Islet precursor cell (in vitro differentiated cells): ENCODE data around the gene FAM200C.
"Not testable (repeated sequence)": the region's sequence is repeated elsewhere in the genome, so short reads cannot be mapped to it uniquely, and the experiment has no call there.

Source experiments
- DNase-seq: peaks from one replicate; pipeline ENCODE4 v3.0.0-alpha.2; 2018

Gene FAM200C

DNA sequence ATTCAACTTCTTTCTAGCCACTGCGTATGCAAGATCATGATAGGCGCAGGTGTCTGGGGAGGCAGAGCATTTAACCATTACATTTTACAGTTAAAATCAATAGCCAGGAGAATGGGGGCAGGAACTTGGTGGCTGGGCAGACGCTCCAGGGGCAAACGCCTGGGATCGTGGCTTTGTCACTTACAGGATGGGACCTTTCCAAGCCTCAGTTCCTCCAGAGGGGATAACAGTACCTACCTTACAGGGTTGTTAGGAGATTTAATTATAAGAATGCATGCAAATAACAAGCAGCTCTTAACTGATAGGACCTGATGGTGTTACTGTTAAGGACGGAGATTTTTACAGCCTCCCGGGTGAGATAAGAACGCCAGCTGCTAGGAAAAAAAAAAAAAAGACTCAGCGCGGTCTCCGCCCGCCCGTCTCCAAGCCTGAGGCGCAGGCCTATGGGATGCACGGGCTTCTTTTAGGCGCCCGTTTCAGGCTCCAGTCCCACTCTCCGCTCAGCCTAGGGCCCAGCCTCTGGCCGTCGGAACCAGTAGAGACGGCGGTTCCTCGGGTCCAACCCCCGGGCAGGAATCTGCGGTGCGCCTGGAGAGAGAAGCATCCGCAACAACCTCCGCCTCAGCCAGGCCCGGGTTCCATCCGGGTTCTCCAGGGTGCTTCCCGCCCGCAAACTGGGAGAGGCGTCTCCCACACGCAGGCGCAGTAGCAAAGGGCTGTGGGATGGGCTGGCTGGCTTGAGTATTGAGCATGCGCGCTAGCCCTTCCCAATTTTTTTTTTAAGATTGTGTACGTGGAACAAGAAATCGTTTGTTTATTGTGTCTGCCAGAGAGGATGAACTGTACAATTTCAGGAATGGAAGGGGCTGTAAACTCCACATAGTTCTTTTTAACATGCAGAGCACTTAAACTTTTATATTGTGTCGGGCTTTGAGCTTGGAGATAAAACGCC is at the start of gene FAM200C:
Gene FAM200C, minus strand, starts transcription at position 653 of the 952 bp plus-strand sequence. CDS start 4,564 bp downstream, outside the sequence.
- peak; percentile 97 for DNase-seq

DNA sequence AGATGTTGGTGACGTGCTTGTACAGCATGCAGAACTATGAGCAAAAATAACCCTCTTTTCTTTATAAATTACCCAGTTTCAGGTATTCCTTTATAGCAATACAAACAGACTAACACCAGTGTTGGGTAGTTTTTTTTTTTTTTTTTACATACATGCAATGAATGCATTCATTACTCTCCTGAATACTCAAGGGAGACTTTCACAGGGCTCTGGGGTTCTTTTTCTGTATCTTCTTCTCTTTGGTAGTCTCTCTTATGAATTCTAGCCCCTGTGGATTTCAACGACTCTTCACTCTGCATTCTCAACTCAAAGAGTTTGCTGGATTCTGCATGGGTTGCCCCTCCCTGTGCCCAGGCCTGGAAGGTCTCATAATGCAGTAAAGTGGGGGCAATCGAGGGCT is 49.6 kb upstream of the FAM200C start:
- DNase-seq: no peak

DNA sequence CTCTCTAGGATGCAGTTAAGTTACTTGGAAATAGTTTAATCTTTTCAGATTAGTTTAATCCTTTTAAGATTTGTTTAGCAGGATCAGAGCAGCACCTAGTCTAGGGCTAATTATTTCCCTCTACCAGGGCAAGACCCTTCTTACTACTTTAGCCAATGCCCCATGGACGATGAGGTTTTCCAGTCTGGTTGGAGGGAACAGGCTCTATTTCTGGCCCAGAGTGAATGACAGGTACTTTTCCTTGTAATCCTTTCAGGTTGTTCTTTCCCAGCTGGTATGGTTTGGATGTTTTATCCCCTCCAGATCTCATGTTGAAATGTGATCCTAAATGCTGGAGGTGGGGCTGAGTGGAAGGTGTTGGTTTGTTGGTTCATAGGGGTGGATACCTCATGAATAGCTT is 49.0 kb upstream of the FAM200C start:
- no peak for DNase-seq

DNA sequence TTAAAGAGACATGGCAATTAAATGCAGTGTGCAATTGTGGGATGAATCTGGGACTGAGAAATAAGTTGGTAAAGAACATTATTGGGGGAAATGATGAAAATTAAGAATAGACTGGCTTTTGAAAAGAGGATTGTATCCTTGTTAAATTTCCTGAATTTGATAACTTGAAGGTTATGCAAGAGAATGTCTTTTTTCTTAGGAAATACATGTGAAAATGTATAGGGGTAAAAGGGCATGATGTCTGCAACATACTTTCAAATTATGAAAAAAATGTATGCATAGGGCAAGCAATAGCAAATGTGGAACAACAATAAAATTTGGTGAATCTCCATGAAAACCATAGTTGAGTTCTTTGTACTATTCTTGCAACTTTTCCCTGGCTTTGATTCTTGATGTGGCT is 45.9 kb upstream of the FAM200C start:
- no peak for DNase-seq

DNA sequence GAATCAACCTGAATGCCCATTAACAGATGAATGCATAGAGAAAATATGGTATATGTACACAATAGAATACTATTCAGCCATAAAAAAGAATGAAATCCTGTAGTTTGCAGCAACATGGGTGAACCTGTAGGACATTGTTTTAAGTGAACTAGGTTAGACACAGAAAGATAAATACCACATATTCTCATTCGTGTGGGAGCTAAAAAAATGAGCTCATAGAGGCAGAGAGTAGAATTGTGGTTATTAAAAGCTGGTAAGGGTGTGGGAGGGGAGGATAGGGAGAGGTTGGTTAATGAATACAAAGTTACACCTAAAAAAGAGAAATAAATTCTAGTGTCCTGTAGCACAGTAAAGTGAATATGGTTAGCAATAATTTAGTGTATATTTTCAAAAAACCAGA is 45.3 kb upstream of the FAM200C start:
- DNase-seq: no peak

DNA sequence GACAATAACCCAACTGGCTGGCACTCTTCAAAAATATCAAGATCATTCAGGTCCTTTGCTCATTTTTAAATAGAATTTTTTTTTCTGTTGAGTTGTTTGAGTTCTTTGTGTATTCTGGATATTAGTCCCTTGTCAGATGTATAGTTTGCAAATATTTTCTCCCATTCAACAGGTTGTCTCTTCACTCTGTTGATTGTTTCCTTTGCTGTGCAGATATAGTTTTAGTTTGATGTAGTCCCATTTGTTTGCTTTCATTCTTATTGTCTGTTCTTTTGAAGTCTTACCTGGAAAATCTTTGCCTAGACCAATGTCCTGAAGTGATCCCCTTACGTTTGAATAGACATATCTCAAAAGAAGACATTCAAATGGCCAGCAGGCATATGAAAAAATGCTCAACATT is 44.6 kb upstream of the FAM200C start:
- DNase-seq: no peak

DNA sequence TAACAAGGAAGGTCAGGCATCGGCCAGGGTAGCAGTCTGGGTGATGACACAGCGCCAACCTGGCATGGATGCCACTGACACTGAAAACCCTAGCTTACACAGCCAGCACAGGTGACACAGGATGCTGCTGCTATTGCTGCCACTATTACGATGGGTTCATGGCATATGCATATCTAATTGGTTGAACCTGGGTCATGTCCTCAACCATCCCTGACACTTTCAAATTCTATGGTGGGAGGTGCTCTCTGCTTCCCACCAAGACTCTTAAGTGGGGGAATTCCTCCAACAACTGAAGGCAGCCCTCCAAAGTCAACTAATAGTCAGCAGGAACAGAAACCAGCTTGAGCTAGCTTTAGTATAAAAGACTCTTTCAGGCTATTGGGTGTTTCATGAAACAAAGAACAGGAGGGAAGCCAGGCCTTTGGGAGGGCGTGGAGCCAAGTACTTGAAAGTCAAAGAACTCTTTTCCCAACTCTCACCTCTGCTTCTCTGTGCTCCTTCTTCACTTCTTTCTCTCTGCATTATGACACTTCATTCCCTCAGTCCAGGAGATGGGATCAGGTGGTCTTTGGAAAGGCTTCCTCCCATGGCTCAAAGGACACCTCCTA is 43.1 kb upstream of the FAM200C start:
- no peak for DNase-seq

DNA sequence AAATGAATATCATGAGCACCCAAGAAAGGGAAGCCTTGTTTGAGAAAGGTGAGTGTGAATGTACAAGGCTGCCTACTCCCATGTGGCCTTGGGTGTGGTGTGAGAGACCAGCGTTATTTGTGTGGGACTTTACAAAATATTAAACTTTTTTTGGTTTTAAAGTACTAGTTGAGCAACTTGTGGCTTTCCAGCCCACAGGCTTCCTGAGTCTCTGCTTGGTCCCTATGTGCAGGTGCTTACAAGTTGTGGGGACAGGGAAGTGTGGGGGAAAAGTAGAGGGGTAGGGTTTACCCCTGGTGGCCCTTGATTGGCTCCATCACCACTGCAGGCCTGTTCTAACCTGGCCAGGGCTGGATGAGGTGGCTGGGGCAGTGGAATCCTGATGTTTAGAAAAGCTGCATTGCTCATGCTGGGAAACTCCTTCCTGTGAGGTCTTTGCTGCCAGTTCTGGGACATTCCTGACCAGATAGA is 41.5 kb upstream of the FAM200C start:
- DNase-seq: no peak

DNA sequence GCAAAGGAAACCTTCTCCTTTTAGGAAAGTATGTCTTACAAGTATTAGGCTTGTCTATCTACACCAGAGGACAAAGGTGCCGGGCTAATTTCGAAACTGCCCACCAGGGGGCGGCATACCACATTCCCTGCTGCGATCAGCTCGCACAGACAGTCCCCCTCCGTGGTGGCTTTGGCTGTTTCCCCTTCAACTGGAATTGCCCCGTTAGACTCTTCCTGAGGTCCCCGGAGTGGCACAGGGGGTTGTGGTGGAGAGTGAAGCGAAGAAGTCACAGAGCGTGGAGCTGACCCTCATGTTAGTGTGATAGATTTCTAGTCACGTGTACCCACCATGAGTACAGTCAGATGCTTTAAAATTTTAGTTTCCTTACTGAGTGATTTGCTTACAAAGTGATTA is 39.3 kb upstream of the FAM200C start:
- DNase-seq: peak; percentile 93

DNA sequence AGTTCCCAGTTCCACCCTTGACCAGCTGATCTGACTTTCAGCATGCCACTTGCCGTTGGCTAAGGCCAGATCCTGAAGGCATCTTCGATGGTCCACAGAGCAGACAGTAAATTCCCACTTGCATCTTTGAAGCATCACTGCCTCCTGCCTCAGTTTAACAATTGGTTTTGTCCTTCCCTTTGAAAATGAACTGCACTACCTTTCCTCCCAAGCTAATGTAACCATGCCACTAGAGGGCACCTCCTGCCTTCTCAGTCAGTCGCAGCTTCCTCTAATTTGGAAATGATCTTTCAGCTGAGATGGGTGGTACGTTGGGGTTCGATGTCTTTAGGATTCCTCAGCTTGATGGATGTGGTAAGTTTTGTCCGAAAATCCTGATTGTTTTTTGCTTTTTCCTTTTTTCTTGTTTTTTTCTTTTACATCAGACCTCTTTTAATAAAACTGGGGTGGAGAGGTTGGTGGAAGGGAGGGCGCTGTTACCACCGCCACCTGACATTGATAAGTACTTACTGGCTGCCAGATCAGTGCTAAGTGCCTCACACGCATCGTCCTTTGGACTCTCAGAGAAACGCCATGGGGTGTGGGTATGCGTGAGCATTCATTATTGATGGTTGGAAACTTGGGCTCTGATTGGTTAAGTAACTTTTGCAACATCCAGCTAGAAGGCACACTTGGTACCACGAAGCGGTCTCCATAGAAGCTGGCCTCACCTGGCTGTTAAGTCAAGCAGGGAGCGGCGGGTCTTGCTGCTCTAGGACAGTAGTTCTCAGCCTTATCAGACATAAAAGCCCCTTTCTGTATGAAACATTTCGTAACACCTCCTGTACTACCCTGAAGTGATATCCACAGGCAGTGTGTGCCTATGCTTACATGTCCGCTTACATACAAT is 38.7 kb upstream of the FAM200C start:
- DNase-seq: peak; percentile 71

DNA sequence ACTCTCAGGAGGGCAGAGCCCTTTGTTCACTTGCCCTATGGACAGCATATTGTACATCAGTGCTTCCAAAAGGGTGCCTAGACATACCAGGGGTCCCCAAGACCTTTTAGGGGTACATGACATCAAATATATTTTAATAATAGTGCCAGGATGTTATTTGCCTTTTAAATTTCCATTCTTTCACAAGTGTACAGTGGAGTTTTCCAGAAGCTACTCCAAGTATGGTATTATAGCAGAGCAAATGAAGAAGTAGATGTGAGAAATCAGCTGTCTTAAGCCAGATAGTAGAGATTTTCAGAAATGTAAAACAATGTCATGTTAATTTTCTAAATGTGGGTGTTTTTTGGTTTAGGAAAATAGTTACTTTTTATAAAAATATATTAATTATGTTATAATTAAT is 37.4 kb upstream of the FAM200C start:
- no peak for DNase-seq

DNA sequence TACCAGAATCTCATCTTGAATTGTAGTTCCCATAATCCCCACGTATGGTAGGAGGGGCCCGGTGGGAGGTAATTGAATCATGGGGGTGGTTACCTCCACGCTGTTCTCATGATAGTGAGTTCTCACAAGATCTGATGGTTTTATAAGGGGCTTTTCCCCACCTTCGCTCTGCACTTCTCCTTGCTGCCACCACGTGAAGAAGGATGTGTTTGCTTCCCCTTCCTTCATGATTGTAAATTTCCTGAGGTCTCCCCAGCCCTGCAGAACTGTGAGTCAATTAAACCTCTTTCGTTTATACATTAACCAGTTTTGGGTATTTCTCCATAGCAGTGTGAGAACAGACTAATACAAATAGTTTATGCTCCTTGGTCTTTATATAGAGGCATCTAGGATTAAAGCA is 36.8 kb upstream of the FAM200C start:
- not testable (repeated sequence) for DNase-seq

DNA sequence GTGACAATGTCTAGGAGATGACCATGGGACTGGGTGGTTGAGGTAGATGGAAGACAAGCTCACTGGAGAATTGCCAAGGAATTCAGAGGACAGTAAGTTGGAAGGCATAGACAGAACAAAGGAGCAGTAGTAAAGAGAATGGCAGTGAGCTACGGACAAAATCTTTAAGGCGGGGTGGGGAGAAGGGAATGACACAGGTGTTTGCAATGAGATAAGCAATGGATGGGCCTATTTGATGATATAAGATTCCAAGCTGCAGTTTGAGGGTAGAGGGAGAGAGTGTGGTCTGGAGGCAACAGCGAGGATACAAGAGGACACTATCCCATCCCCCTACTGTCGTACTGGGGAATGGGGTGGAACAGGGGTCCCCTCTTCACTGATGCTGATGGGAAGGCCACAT is 36.2 kb upstream of the FAM200C start:
- DNase-seq: no peak

DNA sequence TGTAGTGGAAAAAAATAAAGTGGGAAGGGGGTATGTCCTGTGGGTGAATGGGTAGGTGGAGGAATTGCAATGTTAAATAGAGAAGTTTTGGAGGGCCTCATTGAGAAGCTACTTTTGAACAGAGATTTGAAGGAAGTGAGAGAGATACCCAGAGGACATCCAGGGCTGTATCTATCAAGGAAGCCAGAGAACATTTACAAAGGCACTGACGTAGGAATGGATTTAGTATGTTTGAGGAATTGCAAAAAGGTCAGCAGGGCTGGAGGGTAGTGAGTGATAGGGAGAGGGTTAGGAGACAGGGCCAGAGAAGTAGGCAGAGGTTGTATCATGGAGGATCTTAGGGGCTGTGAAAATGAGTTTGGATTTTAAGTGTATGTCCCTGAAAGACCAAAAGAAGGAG is 35.7 kb upstream of the FAM200C start:
- no peak for DNase-seq

DNA sequence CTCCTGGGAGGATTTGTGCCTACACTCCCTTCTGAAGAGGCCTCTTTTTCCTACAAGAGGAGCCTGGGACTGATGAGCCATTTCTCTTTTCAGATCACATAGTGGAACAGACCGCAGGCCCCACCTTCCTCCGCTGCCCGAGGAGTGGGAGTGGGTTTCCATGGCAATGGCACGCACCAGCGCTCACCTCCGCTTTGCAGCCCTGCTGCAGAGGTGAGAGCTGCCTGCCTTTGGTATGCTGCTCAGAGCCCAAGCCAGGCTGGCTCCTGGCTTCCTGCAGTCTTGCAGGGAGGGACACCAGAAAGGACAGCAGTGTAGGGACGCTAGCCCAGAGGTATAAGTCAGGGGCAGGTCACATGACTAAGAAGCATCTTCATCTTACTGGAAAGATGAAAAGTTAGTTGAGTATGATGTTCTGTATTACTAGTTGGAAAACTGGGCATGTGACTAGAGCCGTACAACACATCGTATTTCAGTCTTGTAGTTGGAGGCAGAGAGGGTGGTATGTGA is 34.2 kb upstream of the FAM200C start:
- peak; percentile 85 for DNase-seq

DNA sequence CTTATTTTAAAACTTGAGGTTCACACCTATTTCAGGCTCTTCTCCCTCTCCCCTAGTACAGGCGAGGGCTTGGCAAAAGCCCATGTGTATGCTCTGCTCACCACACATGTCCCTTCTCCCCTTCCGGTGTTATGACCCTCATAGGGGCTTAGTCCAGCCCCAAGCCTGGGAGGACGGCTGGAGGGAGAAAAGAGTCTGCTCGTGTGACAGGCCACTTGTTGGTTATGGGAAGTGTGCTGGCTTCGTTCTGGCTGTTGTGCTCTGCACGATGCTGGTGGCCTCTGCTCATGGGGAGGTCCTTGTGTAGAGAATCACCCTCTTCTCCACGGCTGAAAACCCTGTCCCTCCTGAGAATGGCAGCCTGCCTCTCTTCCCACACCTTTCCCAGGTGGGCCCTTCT is 32.9 kb upstream of the FAM200C start:
- no peak for DNase-seq

DNA sequence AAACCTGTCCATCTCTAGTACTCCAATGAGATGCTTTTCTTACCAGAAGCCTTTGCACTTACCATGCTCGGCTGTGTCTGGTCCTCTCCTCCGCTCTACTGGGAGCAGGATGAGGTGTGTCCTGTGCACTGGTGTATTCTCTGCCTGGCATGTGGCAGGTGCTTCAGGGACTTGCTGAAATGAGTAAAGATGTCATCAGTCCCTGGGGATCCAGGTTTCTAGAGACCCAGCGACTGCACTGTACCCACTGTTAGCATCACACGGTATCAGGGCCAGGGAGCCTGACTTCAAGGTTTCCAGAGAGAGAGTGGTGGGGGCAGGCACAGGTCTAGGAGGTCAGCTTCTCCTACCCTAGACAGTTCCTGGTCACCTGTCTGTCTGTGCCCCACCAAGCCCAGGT is 32.3 kb upstream of the FAM200C start:
- no peak for DNase-seq

DNA sequence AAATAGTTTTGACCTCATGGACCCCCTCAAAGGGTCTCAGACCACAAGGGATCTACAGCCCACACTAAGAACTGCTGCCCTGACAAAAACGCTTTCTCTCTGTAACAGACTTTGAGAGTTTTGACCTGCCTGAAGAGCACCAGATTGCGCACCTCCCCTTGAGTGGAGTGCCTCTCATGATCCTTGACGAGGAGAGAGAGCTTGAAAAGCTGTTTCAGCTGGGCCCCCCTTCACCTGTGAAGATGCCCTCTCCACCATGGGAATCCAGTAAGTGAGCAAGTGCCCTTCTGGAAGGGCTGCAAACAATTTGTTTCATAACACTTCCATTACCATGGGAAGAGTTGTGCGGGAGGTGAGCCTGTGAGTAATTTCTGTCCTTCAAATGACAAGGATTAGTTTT is 27.8 kb upstream of the FAM200C start:
- no peak for DNase-seq

DNA sequence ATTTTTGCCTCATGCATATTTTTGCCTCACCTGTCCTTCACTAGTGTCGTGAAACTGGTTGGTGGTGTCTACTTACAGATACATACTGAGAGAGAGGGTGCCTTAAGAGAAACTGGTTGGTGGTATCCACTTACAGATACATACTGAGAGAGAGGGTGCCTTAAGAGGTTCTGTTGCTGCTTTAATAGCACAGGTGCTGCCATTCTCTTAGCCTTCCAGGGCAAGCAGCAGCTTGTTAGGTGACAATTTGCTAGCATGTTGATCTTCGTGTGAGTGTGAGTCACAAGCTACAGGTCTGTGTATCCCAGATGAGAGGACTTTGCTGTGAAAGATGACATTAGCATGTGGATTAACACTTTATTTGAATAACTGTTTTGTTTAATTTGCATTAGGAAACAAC is 23.2 kb upstream of the FAM200C start:
- DNase-seq: no peak

DNA sequence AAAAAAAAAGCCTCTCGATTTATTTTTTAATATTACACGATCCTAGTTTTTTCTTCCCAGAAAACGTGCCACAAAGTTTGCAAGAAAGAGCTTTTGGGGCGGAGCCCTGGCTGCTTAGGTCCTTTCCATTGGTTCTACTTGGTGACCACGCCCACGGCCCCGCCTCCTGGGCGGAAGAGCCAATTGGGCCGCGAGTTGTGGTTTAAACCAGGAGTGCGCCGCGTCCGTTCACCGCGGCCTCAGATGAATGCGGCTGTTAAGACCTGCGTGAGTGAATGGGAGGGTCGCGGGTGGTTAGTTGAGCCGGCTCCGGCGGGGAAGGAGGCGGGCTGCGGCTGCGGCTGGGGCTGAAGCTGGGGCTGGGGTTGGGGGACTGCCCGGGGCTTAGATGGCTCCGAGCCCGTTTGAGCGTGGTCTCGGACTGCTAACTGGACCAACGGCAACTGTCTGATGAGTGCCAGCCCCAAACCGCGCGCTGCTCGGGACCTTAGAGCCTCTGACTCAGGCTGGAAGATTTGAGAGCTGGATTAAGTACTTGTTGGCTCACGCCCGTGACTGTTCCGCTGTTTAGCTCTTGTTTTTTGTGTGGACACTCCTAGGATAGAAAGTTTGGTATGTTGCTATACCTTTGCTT is 21.9 kb upstream of the FAM200C start, which contains the start of gene PTTG1:
Gene PTTG1, plus strand, starts transcription at position 231 of the 634 bp plus-strand sequence. CDS start 458 bp downstream, outside the sequence.
- DNase-seq: peak; percentile 99

DNA sequence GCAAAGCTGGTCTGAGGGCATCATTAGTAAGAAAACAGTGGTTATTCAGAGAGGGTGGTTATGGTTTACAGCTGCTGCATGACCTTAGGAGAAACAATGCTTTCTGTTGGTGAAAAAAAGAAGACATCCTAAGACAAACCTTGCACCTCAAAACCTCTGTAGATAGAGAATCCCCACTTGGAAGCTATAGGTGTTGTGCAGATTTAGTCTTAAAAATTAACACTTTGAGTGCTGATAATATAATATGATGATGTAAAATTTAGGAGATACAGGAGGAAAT is 20.4 kb upstream of the FAM200C start:
- no peak for DNase-seq

DNA sequence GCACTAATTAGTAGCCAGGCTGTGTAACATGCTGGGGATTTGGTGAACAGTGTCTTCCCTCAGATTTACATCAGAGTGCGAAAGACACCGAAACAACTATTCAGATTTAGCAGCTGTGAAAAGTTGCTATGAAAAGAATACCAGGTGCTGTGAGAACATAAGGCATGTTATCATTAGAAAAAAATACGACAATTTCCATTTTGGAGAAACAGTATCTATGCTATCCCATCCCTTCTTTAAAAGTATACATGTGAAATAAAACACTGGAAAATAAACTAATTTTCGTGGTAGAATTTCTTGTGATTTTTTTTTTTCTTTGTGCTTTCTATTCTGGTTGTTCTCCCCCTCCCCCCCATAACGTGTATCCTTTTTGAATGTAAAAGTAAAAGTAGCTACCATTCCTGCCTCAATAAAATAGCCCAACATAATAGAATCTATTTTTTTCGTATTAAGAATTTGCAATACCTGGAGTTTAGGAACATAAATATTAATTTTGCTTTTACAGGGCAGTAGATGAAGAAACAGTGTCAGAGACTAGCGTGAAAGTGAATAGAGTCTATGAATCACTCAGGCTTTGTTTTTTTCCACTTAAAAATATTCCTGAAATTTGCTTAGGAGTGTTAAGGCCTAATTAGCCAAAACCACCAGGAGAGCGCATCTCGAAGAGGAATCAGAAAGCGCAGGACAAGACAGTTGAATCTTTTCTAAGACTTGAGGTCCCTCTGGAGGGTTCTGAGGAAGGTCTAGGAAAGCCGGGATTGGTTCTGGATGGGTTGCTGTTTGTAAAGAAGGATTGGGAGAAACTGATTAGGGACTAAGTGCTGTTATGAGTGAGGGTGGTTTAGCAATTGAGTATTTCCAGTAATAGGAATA is 19.8 kb upstream of the FAM200C start:
- DNase-seq: no peak
